A549 (cell line): ENCODE data around the gene ALG2. TPM values are rescaled to one million over a fixed set of nuclear protein-coding genes. Genes with fewer than 3 reads are reported as not detected.

Experiments used
- ATAC-seq, 2 experiments: fragments of 200-7000 bp in 1 of 2; fragments of >200 bp in 1 of 2; cut with Nextera tagmentation in 1 of 2; cut with Tn5 transposase in 1 of 2; 3 replicates each; pipeline versions ENCODE4 v1.8.0 to v1.9.1; 2018 to 2020; ENCODE audit warnings: mild to moderate bottlenecking in 1 of 2, moderate library complexity in 1 of 2
- CTCF ChIA-PET: fragments of 300-600 bp; sonication (Branson Sonifier 250); formaldehyde crosslinking; extraction: SDS; loops from one replicate; lab custom pipeline; 2021; ENCODE audit warnings: antibody characterized with exemption, inconsistent platforms; lab: Yijun Ruan, JAX
- POLR2A ChIA-PET: fragments of 350-600 bp; formaldehyde crosslinking; extraction: SDS; loops from one replicate; lab custom pipeline; 2021; ENCODE audit warnings: antibody characterized with exemption, inconsistent platforms; lab: Yijun Ruan, JAX
- DNase-seq, 2 experiments: peaks; one replicate each; pipeline versions ENCODE4 v3.0.0 to v3.0.0-alpha.2; 2011 to 2016; ENCODE audit warnings: low read depth in 1 of 2, low spot score in 1 of 2
- FAIRE-seq: peaks from 2 replicates; lab custom pipeline; 2011; peaks lifted over from hg19 to GRCh38; lab: Jason Lieb, UNC
- H3K27ac ChIP-seq, 2 experiments: fragments of >200 bp; sonication (Bioruptor Twin); formaldehyde crosslinking; 3 replicates each; pipeline ENCODE4 v1.5.1; 2016 to 2017
- H3K4me1 ChIP-seq: fragments of >200 bp; sonication (Bioruptor Twin); formaldehyde crosslinking; 3 replicates; pipeline ENCODE4 v1.6.1; 2016
- H3K4me2 ChIP-seq: fragments of >200 bp; sonication (Bioruptor Twin); formaldehyde crosslinking; 3 replicates; pipeline ENCODE4 v1.6.1; 2016
- H3K4me3 ChIP-seq: fragments of >200 bp; sonication (Bioruptor Twin); formaldehyde crosslinking; 3 replicates; pipeline ENCODE4 v1.5.1; 2016
- H3K9me3 ChIP-seq: fragments of >200 bp; sonication (Bioruptor Twin); formaldehyde crosslinking; 3 replicates; pipeline ENCODE4 v1.6.1; 2016
- BCL3 ChIP-seq: fragments of >200 bp; sonication (Bioruptor Twin); formaldehyde crosslinking; IDR thresholded peaks from 3 replicates; pipeline ENCODE4 v1.6.1; 2016
- CBX2 ChIP-seq: fragments of 200-600 bp; sonication (generic); IDR thresholded peaks from 2 replicates; pipeline ENCODE4 v1.6.1; 2016; ENCODE audit warnings: low read depth, mild to moderate bottlenecking, borderline replicate concordance
- CBX8 ChIP-seq: fragments of 200-600 bp; sonication (generic); IDR thresholded peaks from 2 replicates; pipeline ENCODE4 v1.6.1; 2016
- CHD4 ChIP-seq: fragments of 200-600 bp; sonication (generic); IDR thresholded peaks from 2 replicates; pipeline ENCODE4 v1.6.1; 2016; ENCODE audit warnings: antibody characterized with exemption, mild to moderate bottlenecking, borderline replicate concordance
- EHF ChIP-seq: fragments of 250-450 bp; sonication (Bioruptor Pico); IDR thresholded peaks from 2 replicates; pipeline ENCODE4 v1.5.0; 2020; ENCODE audit warnings: mild to moderate bottlenecking
- ELK1 ChIP-seq: fragments of 150-350 bp; IDR thresholded peaks from 2 replicates; pipeline ENCODE4 v1.6.1; 2014; ENCODE audit warnings: low read depth, mild to moderate bottlenecking, low read length
- FOSL2 ChIP-seq, 2 experiments: fragments of 450-650 bp in 1 of 2; fragments of >200 bp in 1 of 2; sonication (Bioruptor Twin) in 1 of 2; formaldehyde crosslinking; IDR thresholded peaks; 2 replicates each; pipeline versions ENCODE4 v1.5.0 to v1.6.1; 2016 to 2020; ENCODE audit warnings: mild to moderate bottlenecking in 1 of 2, moderate library complexity in 1 of 2
- HEYL ChIP-seq: fragments of 250-450 bp; sonication (Bioruptor Pico); IDR thresholded peaks from 2 replicates; pipeline ENCODE4 v1.8.0; 2021; ENCODE audit warnings: mild to moderate bottlenecking, moderate library complexity
- HMGXB4 ChIP-seq: fragments of 250-450 bp; sonication (Bioruptor Pico); IDR thresholded peaks from 2 replicates; pipeline ENCODE4 v1.5.0; 2021; ENCODE audit warnings: mild to moderate bottlenecking, moderate library complexity, borderline replicate concordance
- KDM1A ChIP-seq: fragments of 200-600 bp; sonication (generic); IDR thresholded peaks from 2 replicates; pipeline ENCODE4 v1.6.1; 2016; ENCODE audit warnings: low read depth, mild to moderate bottlenecking
- NPAS2 ChIP-seq: fragments of 250-450 bp; sonication (Bioruptor Pico); IDR thresholded peaks from 2 replicates; pipeline ENCODE4 v1.8.0; 2022; ENCODE audit warnings: mild to moderate bottlenecking, moderate library complexity, borderline replicate concordance
- PBX3 ChIP-seq: IDR thresholded peaks from 2 replicates; pipeline ENCODE4 v1.6.1; 2012
- RAD21 ChIP-seq, 2 experiments: fragments of >200 bp in 1 of 2; sonication (Bioruptor Twin) in 1 of 2; formaldehyde crosslinking in 1 of 2; IDR thresholded peaks in 1 of 2; conservative IDR thresholded peaks in 1 of 2; 2 replicates in 1 of 2; 3 replicates in 1 of 2; pipeline ENCODE4 v1.6.1; 2012 to 2018; ENCODE audit warnings: inconsistent platforms in 1 of 2
- RARB ChIP-seq: fragments of 250-450 bp; sonication (Bioruptor Pico); IDR thresholded peaks from 2 replicates; pipeline ENCODE4 v1.8.0; 2021; ENCODE audit warnings: mild to moderate bottlenecking, moderate library complexity
- REST ChIP-seq: fragments of 200-600 bp; sonication (generic); IDR thresholded peaks from 2 replicates; pipeline ENCODE4 v1.6.1; 2016; ENCODE audit warnings: antibody characterized with exemption, mild to moderate bottlenecking, moderate library complexity
- RFX5 ChIP-seq: fragments of 450-650 bp; IDR thresholded peaks from 2 replicates; pipeline ENCODE4 v1.7.1; 2014; ENCODE audit warnings: antibody characterized with exemption, mild to moderate bottlenecking, moderate library complexity
- TP53 ChIP-seq: fragments of 250-450 bp; sonication (Bioruptor Pico); IDR thresholded peaks from 2 replicates; pipeline ENCODE4 v1.5.0; 2021; ENCODE audit warnings: mild to moderate bottlenecking, moderate library complexity
- ZNF302 ChIP-seq: fragments of 250-450 bp; sonication (Bioruptor Pico); IDR thresholded peaks from 2 replicates; pipeline ENCODE4 v1.9.0; 2021; ENCODE audit warnings: inconsistent platforms, mild to moderate bottlenecking, moderate library complexity
- WGBS: methylation state at CpG from one replicate; pipeline ENCODE4 v1.1.6; 2017; ENCODE audit errors: missing lambda C conversion rate; 5-methylcytosine and 5-hydroxymethylcytosine counted together
- polyA plus RNA-seq, 4 experiments: library from polyadenylated mRNA; depleted of rRNA in 3 of 4; stranded (reverse); fragments of >200 nt; fragmentation: RNase III in 1 of 4; extraction: RNeasy Plus Mini Kit Qiagen cat#74134 plus additional on column Dnase treatment in 1 of 4; gene quantifications; 2 replicates in 3 of 4; 3 replicates in 1 of 4; pipeline ENCODE4 v1.2.3, GENCODE V29; 2011 to 2017

Gene ALG2
- polyA plus RNA-seq, 2 of the 4 experiments (the other 2 are of a cell fraction), result 26.6 to 76.3 TPM

GRCh38 chr9:99257723-99258389 lies 36.1 kb upstream of the ALG2 start (continued):
- TF ChIP-seq NPAS2 (CRISPR knock-in tag), result no peak
- no peak for TF ChIP-seq HEYL (CRISPR knock-in tag)
- TF ChIP-seq ZNF302 (CRISPR knock-in tag), result no peak
- TF ChIP-seq CHD4, result no peak
- no peak for TF ChIP-seq RAD21 (conservative IDR thresholded peaks at IDR 0.05 in 1 of 2, IDR thresholded peaks at IDR 0.05 in 1 of 2)

GRCh38 chr9:99255651-99256050 lies 33.9 kb upstream of the ALG2 start:
- CTCF ChIA-PET, result interaction anchor here (0.9 to 1.1 kb wide), 3 partner anchors 10 to 71 kb away, joined by 3 to 4 read pairs (median 3); no protein-coding TSS in a partner anchor
- H3K27ac ChIP-seq, result no peak overlapping the region
- POLR2A ChIA-PET, result no interaction called here
- DNase-seq (no peak), ATAC-seq (no peak), FAIRE-seq (no peak)
- no peaks in the 10 kb centered on the region for H3K4me1 ChIP-seq
- no peak overlapping the region for H3K4me2 ChIP-seq
- WGBS, result 85% methylated on average over 1 of the region's 1 CpG
- H3K9me3 ChIP-seq, result no peaks in the 10 kb centered on the region
- H3K4me3 ChIP-seq, result no peak overlapping the region
- no peak for TF ChIP-seq ELK1
- TF ChIP-seq RAD21 (conservative IDR thresholded peaks at IDR 0.05 in 1 of 2, IDR thresholded peaks at IDR 0.05 in 1 of 2), result no peak
- TF ChIP-seq EHF (CRISPR knock-in tag), result no peak
- no peak for TF ChIP-seq CBX2
- TF ChIP-seq KDM1A, result no peak
- TF ChIP-seq BCL3, result no peak
- no peak for TF ChIP-seq CBX8
- TF ChIP-seq REST, result no peak

GRCh38 chr9:99253772-99254431 lies 32.2 kb upstream of the ALG2 start:
- ATAC-seq (peak in 1 of 2 experiments; percentile 40; a peak in 2 of 6 replicates), DNase-seq (no peak), FAIRE-seq (no peak)
- Histone ChIP-seq H3K27ac (no peak overlapping the region), H3K4me1 (no peaks in the 10 kb centered on the region), H3K4me2 (no peak overlapping the region), H3K9me3 (no peaks in the 10 kb centered on the region), H3K4me3 (no peak overlapping the region)
- CTCF ChIA-PET, result interaction anchor here (2.5 kb wide), 1 partner anchor 69 kb away, joined by 5 read pairs; no protein-coding TSS in a partner anchor
- TF ChIP-seq FOSL2 (IDR thresholded peaks at IDR 0.05) (no peak), FOSL2 (CRISPR knock-in tag; IDR thresholded peaks at IDR 0.05) (no peak), HMGXB4 (CRISPR knock-in tag) (no peak), RFX5 (no peak), EHF (CRISPR knock-in tag) (no peak), TP53 (no peak), PBX3 (no peak), RARB (CRISPR knock-in tag) (no peak)
- 56% methylated on average over 15 of the region's 15 CpGs for WGBS
- POLR2A ChIA-PET, result no interaction called here
